Measurements from ENCODE around the gene HMGN1.

DNA sequence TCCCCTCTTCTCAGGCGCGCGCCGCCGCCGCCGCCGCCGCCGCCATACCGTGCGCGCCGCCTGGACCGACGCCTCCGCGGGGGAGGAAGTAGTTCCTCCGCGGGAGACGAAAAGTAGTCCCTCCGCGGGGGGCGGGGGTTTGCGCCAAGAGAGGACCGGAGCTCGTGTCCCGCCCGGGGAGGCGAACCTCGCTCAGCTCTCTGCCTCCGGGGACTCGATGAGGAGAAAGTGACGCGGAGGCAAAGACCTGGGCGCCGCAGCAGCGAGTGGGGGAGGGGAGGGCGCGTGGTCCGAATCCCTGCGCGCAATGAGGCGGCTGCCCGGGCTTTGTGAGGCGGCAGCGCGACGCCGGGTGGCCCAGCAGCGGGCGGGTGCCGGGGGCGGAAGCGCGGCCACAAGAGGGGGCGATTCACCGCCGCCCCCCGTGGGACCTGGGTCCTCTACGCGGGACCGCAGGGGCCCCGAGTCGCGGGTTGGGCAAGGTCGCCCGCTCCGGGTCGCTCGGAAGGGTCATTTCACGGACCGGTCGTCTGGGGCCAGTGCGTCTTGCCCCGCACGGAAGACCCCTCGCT, 35.2 kb downstream of the HMGN1 start, which contains the start of gene BRWD1:
- TF ChIP-seq, protein P1, sequence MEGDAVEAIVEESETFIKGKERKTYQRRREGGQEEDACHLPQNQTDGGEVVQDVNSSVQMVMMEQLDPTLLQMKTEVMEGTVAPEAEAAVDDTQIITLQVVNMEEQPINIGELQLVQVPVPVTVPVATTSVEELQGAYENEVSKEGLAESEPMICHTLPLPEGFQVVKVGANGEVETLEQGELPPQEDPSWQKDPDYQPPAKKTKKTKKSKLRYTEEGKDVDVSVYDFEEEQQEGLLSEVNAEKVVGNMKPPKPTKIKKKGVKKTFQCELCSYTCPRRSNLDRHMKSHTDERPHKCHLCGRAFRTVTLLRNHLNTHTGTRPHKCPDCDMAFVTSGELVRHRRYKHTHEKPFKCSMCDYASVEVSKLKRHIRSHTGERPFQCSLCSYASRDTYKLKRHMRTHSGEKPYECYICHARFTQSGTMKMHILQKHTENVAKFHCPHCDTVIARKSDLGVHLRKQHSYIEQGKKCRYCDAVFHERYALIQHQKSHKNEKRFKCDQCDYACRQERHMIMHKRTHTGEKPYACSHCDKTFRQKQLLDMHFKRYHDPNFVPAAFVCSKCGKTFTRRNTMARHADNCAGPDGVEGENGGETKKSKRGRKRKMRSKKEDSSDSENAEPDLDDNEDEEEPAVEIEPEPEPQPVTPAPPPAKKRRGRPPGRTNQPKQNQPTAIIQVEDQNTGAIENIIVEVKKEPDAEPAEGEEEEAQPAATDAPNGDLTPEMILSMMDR (IDR thresholded peaks at IDR 0.05; ENCODE audit: low read depth, low read length, missing input control) = peak; percentile 25
- peak; percentile 21 for TF ChIP-seq MAX (IDR thresholded peaks at IDR 0.05)
- TF ChIP-seq TAF1 (conservative IDR thresholded peaks at IDR 0.05) = no peak
- TF ChIP-seq REST (IDR thresholded peaks at IDR 0.05) = no peak
- TF ChIP-seq EGR1 (IDR thresholded peaks at IDR 0.05; ENCODE audit: low read depth in 2 of 2) = peak; percentile 22 to 25
- TF ChIP-seq RXRA (IDR thresholded peaks at IDR 0.05) = no peak

Measured in liver (tissue), 3 donors.